Body of pancreas (tissue), 4 donors: Measurements from ENCODE around the gene THSD4. TPM values are rescaled to one million over a fixed set of nuclear protein-coding genes. Genes with fewer than 3 reads are reported as not detected.

Source experiments
- ATAC-seq: fragments of 150-250 bp; one replicate; pipeline ENCODE4 v1.9.1; 2016
- DNase-seq, 4 donors: peaks; one replicate each; pipeline ENCODE4 v3.0.0-alpha.2; 2019
- H3K27ac ChIP-seq, 4 donors: fragments of 200-600 bp; sonication (generic); 1 replicate in 3 of 4; 2 replicates in 1 of 4; pipeline versions ENCODE4 v1.5.1 to v1.6.1; 2016 to 2019; ENCODE audit warnings: mild to moderate bottlenecking in 1 of 4, mixed read lengths in 1 of 4, moderate library complexity in 1 of 4
- H3K27me3 ChIP-seq, 2 donors: fragments of 200-600 bp; sonication (generic); one replicate each; pipeline ENCODE4 v1.6.0; 2016; ENCODE audit warnings: mild to moderate bottlenecking in 1 of 2
- H3K36me3 ChIP-seq, 2 donors: fragments of 200-600 bp; sonication (generic); replicated peaks in 1 of 2; 2 replicates each; pipeline ENCODE4 v1.5.1; 2016; ENCODE audit warnings: low read depth in 2 of 2; ENCODE audit not compliant: insufficient read depth in 1 of 2
- H3K4me1 ChIP-seq: fragments of 200-600 bp; sonication (generic); one replicate; pipeline ENCODE4 v1.6.0; 2016
- H3K4me3 ChIP-seq, 2 donors: fragments of 200-600 bp; sonication (generic); 1 replicate in 1 of 2; 2 replicates in 1 of 2; pipeline ENCODE4 v1.5.1; 2016 to 2019
- H3K9me3 ChIP-seq, 3 donors: fragments of 200-600 bp; sonication (generic); 1 replicate in 2 of 3; 2 replicates in 1 of 3; pipeline ENCODE4 v1.5.1; 2016
- CTCF ChIP-seq, 7 experiments: fragments of 450-650 bp in 4 of 7; fragments of 200-600 bp in 3 of 7; sonication (generic) in 3 of 7; IDR thresholded peaks; one replicate each; pipeline ENCODE4 v1.5.1; 2016 to 2019; ENCODE audit warnings: antibody characterized with exemption in 7 of 7
- POLR2A ChIP-seq, 3 donors: fragments of 450-650 bp; IDR thresholded peaks; one replicate each; pipeline ENCODE4 v1.6.1; 2016; ENCODE audit warnings: antibody characterized with exemption in 3 of 3, mild to moderate bottlenecking in 2 of 3
- WGBS, 2 donors: methylation state at CpG; one replicate each; pipeline ENCODE4 v1.1.5; 2017; 5-methylcytosine and 5-hydroxymethylcytosine counted together
- intact Hi-C: fragments of 100-400 bp; cut with DNase I; formaldehyde crosslinking; loops from one replicate; pipeline ENCODE4 v1.15.1; 2023
- total RNA-seq, 2 donors: library from RNA; depleted of rRNA; stranded (reverse); fragments of >200 nt; gene quantifications; one replicate each; pipeline ENCODE4 v1.1.0, GENCODE V29; 2016

THSD4 gene
- total RNA-seq, 2 donors from 2014 or later: 12.9 to 16.1 TPM

- intact Hi-C loops: no loop called here
- H3K27ac ChIP-seq: no peak overlapping the region
- no peak for DNase-seq
- H3K27me3 ChIP-seq: no peaks in the 10 kb centered on the region
- no peak for ATAC-seq
- no peaks in the 10 kb centered on the region for H3K4me1 ChIP-seq
- no peak for TF ChIP-seq CTCF (IDR thresholded peaks at IDR 0.05)
- TF ChIP-seq POLR2A (IDR thresholded peaks at IDR 0.05): no peak
- no peaks in the 10 kb centered on the region for H3K9me3 ChIP-seq
- 80 to 87% methylated on average over 13 to 16 of the region's 16 CpGs for WGBS, 2 donors
- no peaks in the 10 kb centered on the region for H3K36me3 ChIP-seq
- no peak overlapping the region for H3K4me3 ChIP-seq
These were observed 697.9 kb downstream of the THSD4 start for GRCh38 chr15:71812966-71813722.

GRCh38 chr15:71813723-71814470 is 698.6 kb downstream of the THSD4 start:
- Histone ChIP-seq H3K9me3 (no peaks in the 10 kb centered on the region), H3K27me3 (no peaks in the 10 kb centered on the region), H3K27ac (no peak overlapping the region), H3K4me3 (no peak overlapping the region), H3K36me3 (no peaks in the 10 kb centered on the region), H3K4me1 (no peaks in the 10 kb centered on the region)
- 45 to 83% methylated on average over 2 to 9 of the region's 9 CpGs for WGBS, 2 donors
- DNase-seq: no peak
- intact Hi-C loops: no loop called here
- no peak for TF ChIP-seq POLR2A (IDR thresholded peaks at IDR 0.05)
- no peak for ATAC-seq

GRCh38 chr15:71815301-71815700 is 700.0 kb downstream of the THSD4 start:
- intact Hi-C loops: no loop called here
- ATAC-seq (no peak), DNase-seq (no peak)
- Histone ChIP-seq H3K9me3 (no peaks in the 10 kb centered on the region), H3K27me3 (no peaks in the 10 kb centered on the region), H3K36me3 (no peaks in the 10 kb centered on the region), H3K4me1 (no peaks in the 10 kb centered on the region), H3K27ac (no peak overlapping the region), H3K4me3 (no peak overlapping the region)
- TF ChIP-seq POLR2A (IDR thresholded peaks at IDR 0.05) (no peak), CTCF (IDR thresholded peaks at IDR 0.05) (no peak)
- WGBS, 2 donors: 79 to 88% methylated on average over 3 of the region's 3 CpGs

GRCh38 chr15:71817351-71817750 is 702.1 kb downstream of the THSD4 start:
- WGBS, 2 donors: 88 to 91% methylated on average over 13 of the region's 13 CpGs
- intact Hi-C loops: no loop called here
- Histone ChIP-seq H3K9me3 (no peaks in the 10 kb centered on the region), H3K4me1 (no peaks in the 10 kb centered on the region), H3K36me3 (no peaks in the 10 kb centered on the region), H3K27ac (no peak overlapping the region), H3K4me3 (no peak overlapping the region), H3K27me3 (no peaks in the 10 kb centered on the region)
- DNase-seq (no peak), ATAC-seq (no peak)
- no peak for TF ChIP-seq CTCF (IDR thresholded peaks at IDR 0.05)
- no peak for TF ChIP-seq POLR2A (IDR thresholded peaks at IDR 0.05)

GRCh38 chr15:71820127-71820526 is 704.9 kb downstream of the THSD4 start:
- intact Hi-C loops: no loop called here
- H3K4me1 ChIP-seq: no peaks in the 10 kb centered on the region
- H3K9me3 ChIP-seq: no peaks in the 10 kb centered on the region
- 84 to 100% methylated on average over 1 of the region's 1 CpG for WGBS, 2 donors
- H3K36me3 ChIP-seq: no peaks in the 10 kb centered on the region
- DNase-seq (no peak), ATAC-seq (no peak)
- TF ChIP-seq CTCF (IDR thresholded peaks at IDR 0.05) (no peak), POLR2A (IDR thresholded peaks at IDR 0.05) (no peak)
- no peak overlapping the region for H3K27ac ChIP-seq
- H3K27me3 ChIP-seq: no peaks in the 10 kb centered on the region
- no peak overlapping the region for H3K4me3 ChIP-seq
